Stimulated activated CD8-positive, alpha-beta memory T cell treated with anti-CD3 and anti-CD28 coated beads, Interleukin-7, amount 100 ng/mL, for 1 hour (primary cell): ENCODE data around the gene CKM.
"Not testable (repeated sequence)": the region's sequence is repeated elsewhere in the genome, so short reads cannot be mapped to it uniquely, and the experiment has no call there.

Experiments
- DNase-seq, 2 donors: peaks; one replicate each; pipeline ENCODE4 v3.0.0-alpha.2; 2020; ENCODE audit warnings: low read depth in 2 of 2

The CKM gene

GRCh38 chr19:45320997-45321775 lies 1.5 kb downstream of the CKM start:
- no peak for DNase-seq

GRCh38 chr19:45315304-45315703 lies 7.4 kb downstream of the CKM start:
- no peak for DNase-seq

- DNase-seq = no peak
These were observed 7.9 kb downstream of the CKM start for GRCh38 chr19:45314708-45315245.

- DNase-seq = not testable (repeated sequence)
These were observed 10.4 kb downstream of the CKM start for GRCh38 chr19:45312285-45312684.

- DNase-seq = no peak
These were observed 11.1 kb downstream of the CKM start for GRCh38 chr19:45311621-45312020.

- not testable (repeated sequence) for DNase-seq
These were observed 13.4 kb downstream of the CKM start for GRCh38 chr19:45309322-45309721.

- no peak for DNase-seq
These were observed 15.3 kb downstream of the CKM start for GRCh38 chr19:45307361-45307760.

GRCh38 chr19:45306518-45307027 lies 16.1 kb downstream of the CKM start:
- no peak for DNase-seq

- no peak for DNase-seq
These were observed 16.6 kb downstream of the CKM start for GRCh38 chr19:45306040-45306439.

GRCh38 chr19:45305421-45305820 lies 17.3 kb downstream of the CKM start:
- DNase-seq = no peak

GRCh38 chr19:45305007-45305406 lies 17.7 kb downstream of the CKM start:
- no peak for DNase-seq

GRCh38 chr19:45304141-45304926 lies 18.3 kb downstream of the CKM start:
- DNase-seq = no peak

GRCh38 chr19:45303269-45304060 lies 19.2 kb downstream of the CKM start:
- DNase-seq = no peak

- no peak for DNase-seq
These were observed 20.3 kb downstream of the CKM start for GRCh38 chr19:45302416-45302815.

- DNase-seq = no peak
These were observed 23.0 kb downstream of the CKM start for GRCh38 chr19:45299719-45300118.

GRCh38 chr19:45298264-45298663 lies 24.4 kb downstream of the CKM start:
- DNase-seq = no peak

GRCh38 chr19:45297674-45298073 lies 25.0 kb downstream of the CKM start:
- DNase-seq = no peak

GRCh38 chr19:45296355-45296754 lies 26.3 kb downstream of the CKM start:
- DNase-seq = no peak

GRCh38 chr19:45295873-45296272 lies 26.8 kb downstream of the CKM start:
- no peak for DNase-seq

- DNase-seq = no peak
These were observed 28.2 kb downstream of the CKM start for GRCh38 chr19:45294291-45295029.

GRCh38 chr19:45293682-45294081 lies 29.0 kb downstream of the CKM start:
- DNase-seq = no peak
